Neuron (in vitro differentiated cells): ENCODE data around the gene ALPG.
"Not testable (repeated sequence)": the region's sequence is repeated elsewhere in the genome, so short reads cannot be mapped to it uniquely, and the experiment has no call there.

ENCODE experiments used
- H2AFZ ChIP-seq: one replicate; pipeline ENCODE4 v1.6.1; 2013; ENCODE audit warnings: low read depth, mild to moderate bottlenecking, inconsistent platforms, low read length, moderate library complexity
- H3K27me3 ChIP-seq: one replicate; pipeline ENCODE4 v1.6.1; 2013; ENCODE audit warnings: low read length; ENCODE audit not compliant: insufficient read depth
- H3K36me3 ChIP-seq: one replicate; pipeline ENCODE4 v1.6.1; 2013; ENCODE audit warnings: low read length; ENCODE audit not compliant: insufficient read depth
- H3K4me1 ChIP-seq: one replicate; pipeline ENCODE4 v1.6.1; 2013; ENCODE audit warnings: low read length; ENCODE audit not compliant: insufficient read depth
- H3K4me3 ChIP-seq: 2 replicates; pipeline ENCODE4 v1.5.1; 2013; ENCODE audit warnings: mild to moderate bottlenecking, low read length, moderate library complexity
- H3K9me3 ChIP-seq: one replicate; pipeline ENCODE4 v1.6.1; 2013; ENCODE audit warnings: low read length

Gene ALPG

GRCh38 chr2:232447638-232448303 is 41.1 kb downstream of the ALPG start:
- H3K4me3 ChIP-seq, result peak overlapping the region; percentile 20
- no peaks in the 10 kb centered on the region for H3K36me3 ChIP-seq
- peaks cover 12% of the 10 kb centered on the region for H3K27me3 ChIP-seq
- peak overlapping the region; percentile 31 for H2AFZ ChIP-seq
- H3K9me3 ChIP-seq, result no peaks in the 10 kb centered on the region
- H3K4me1 ChIP-seq, result peaks cover 20% of the 10 kb centered on the region

- peak overlapping the region; percentile 31 for H2AFZ ChIP-seq
- H3K4me3 ChIP-seq, result peak overlapping the region; percentile 20
- H3K27me3 ChIP-seq, result peaks cover 16% of the 10 kb centered on the region
- no peaks in the 10 kb centered on the region for H3K36me3 ChIP-seq
- peaks cover 20% of the 10 kb centered on the region for H3K4me1 ChIP-seq
- H3K9me3 ChIP-seq, result no peaks in the 10 kb centered on the region
Observed at GRCh38 chr2:232448304-232448690, 41.7 kb downstream of the ALPG start.

- Histone ChIP-seq H3K36me3 (no peaks in the 10 kb centered on the region), H3K27me3 (peaks cover 19% of the 10 kb centered on the region), H2AFZ (no peak overlapping the region), H3K9me3 (no peaks in the 10 kb centered on the region), H3K4me1 (peaks cover 20% of the 10 kb centered on the region), H3K4me3 (no peak overlapping the region)
Observed at GRCh38 chr2:232449964-232450363, 43.3 kb downstream of the ALPG start.

GRCh38 chr2:232451645-232452044 is 45.0 kb downstream of the ALPG start:
- H3K4me1 ChIP-seq, result peaks cover 17% of the 10 kb centered on the region
- not testable (repeated sequence) for H2AFZ ChIP-seq, H3K9me3 ChIP-seq, H3K36me3 ChIP-seq, H3K4me3 ChIP-seq
- H3K27me3 ChIP-seq, result peaks cover 25% of the 10 kb centered on the region

- Histone ChIP-seq H3K36me3 (no peaks in the 10 kb centered on the region), H2AFZ (no peak overlapping the region), H3K27me3 (peaks cover 22% of the 10 kb centered on the region), H3K9me3 (no peaks in the 10 kb centered on the region), H3K4me1 (no peaks in the 10 kb centered on the region), H3K4me3 (no peak overlapping the region)
Observed at GRCh38 chr2:232454630-232455029, 48.0 kb downstream of the ALPG start.

DNA sequence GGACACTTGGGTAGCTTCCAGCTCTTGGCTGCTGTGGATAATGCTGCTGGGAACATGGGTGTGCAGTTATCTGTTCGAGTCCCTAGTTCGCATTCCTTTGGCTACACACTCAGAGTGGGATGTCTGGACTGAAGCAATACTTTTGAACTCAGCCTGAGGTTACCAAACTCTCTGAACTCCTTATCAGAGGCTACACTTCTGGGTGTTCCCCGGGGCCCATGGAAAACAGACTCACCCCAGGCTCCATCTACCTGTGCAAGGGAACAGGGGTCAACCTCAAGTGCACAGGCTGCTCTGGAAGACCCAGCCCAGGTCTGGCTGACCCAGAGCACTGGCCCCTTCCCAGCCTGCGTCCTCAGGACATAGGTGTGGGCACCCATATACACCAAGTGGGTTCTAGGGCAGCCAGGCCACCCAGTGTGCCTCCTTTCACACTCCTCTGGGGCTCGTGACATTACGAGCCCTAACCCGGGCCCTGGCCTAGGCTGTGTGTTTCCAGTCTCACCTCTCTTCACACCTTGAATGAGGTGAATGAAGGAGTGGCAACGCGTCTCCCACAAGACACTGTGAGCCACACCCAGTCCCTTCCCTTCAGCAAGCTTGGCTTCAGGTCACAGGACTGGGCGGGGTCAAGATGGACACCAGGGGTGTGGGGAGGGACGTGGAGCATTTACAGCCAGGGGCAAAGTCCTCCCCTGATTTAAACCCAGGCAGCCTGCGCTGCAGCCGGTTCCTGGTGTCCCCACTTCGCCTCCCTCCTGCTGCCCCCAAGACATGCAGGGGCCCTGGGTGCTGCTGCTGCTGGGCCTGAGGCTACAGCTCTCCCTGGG is 49.0 kb downstream of the ALPG start, which contains the start of gene ALPI:
Gene ALPI, plus strand, starts transcription at position 728 of the 830 bp plus-strand sequence. Its CDS starts 47 bp downstream, at position 775.
- H3K27me3 ChIP-seq, result peaks cover 12% of the 10 kb centered on the region
- no peaks in the 10 kb centered on the region for H3K36me3 ChIP-seq
- H3K9me3 ChIP-seq, result no peaks in the 10 kb centered on the region
- no peaks in the 10 kb centered on the region for H3K4me1 ChIP-seq
- no peak within 1 kb of the TSS for H2AFZ ChIP-seq
- H3K4me3 ChIP-seq, result no peak within 1 kb of the TSS

DNA sequence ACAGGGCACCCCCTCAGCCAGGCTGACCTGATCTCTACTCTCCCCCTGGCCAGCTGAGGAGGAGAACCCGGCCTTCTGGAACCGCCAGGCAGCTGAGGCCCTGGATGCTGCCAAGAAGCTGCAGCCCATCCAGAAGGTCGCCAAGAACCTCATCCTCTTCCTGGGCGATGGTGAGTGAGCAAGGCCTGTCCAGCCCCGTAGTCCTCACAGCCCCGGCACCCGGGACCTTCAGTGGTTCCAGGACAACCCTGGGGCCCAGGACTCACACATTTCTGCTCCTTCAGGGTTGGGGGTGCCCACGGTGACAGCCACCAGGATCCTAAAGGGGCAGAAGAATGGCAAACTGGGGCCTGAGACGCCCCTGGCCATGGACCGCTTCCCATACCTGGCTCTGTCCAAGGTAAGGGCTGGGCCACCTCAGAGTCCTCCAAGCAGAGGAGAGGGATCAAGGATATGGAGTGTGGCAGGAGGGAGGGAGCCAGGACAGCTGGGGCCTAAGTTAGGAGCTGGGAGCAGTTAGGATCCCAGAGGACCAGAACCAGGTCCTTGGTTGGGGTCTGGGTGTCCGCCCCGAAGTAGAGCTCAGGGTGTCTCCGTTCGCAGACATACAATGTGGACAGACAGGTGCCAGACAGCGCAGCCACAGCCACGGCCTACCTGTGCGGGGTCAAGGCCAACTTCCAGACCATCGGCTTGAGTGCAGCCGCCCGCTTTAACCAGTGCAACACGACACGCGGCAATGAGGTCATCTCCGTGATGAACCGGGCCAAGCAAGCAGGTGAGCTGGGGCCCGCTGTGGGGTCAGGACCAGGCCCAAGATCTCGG is 49.9 kb downstream of the ALPG start:
- no peak overlapping the region for H3K4me3 ChIP-seq
- no peak overlapping the region for H2AFZ ChIP-seq
- peaks cover 12% of the 10 kb centered on the region for H3K27me3 ChIP-seq
- H3K9me3 ChIP-seq, result no peaks in the 10 kb centered on the region
- no peaks in the 10 kb centered on the region for H3K36me3 ChIP-seq
- no peaks in the 10 kb centered on the region for H3K4me1 ChIP-seq

DNA sequence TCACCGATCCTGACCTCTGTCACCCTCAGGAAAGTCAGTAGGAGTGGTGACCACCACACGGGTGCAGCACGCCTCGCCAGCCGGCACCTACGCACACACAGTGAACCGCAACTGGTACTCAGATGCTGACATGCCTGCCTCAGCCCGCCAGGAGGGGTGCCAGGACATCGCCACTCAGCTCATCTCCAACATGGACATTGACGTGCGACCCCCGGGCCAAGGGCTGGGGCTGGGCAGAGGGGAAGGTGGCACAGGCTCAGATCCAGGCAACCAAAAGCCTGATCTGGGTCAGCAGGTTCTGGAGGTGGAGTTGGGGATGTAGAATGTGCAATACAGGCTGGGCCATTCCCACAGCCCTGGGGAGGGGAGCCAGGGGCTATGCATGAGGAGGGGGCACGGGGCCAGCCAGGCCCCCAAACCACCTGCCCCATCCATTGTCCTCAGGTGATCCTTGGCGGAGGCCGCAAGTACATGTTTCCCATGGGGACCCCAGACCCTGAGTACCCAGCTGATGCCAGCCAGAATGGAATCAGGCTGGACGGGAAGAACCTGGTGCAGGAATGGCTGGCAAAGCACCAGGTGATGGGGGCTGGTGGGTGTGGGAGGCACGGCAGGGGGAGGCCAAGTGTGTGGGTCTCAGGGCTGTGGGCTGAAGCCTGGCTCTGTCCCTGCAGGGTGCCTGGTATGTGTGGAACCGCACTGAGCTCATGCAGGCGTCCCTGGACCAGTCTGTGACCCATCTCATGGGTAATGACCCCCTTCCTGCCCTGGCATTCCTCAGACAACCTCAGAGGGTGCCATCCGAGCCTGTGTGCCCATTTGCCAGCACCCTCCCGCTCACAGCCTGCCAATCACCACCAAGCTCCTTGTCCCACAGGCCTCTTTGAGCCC is 50.7 kb downstream of the ALPG start:
- no peaks in the 10 kb centered on the region for H3K36me3 ChIP-seq
- H3K27me3 ChIP-seq, result peaks cover 12% of the 10 kb centered on the region
- no peak overlapping the region for H2AFZ ChIP-seq
- no peaks in the 10 kb centered on the region for H3K9me3 ChIP-seq
- no peak overlapping the region for H3K4me3 ChIP-seq
- no peaks in the 10 kb centered on the region for H3K4me1 ChIP-seq

DNA sequence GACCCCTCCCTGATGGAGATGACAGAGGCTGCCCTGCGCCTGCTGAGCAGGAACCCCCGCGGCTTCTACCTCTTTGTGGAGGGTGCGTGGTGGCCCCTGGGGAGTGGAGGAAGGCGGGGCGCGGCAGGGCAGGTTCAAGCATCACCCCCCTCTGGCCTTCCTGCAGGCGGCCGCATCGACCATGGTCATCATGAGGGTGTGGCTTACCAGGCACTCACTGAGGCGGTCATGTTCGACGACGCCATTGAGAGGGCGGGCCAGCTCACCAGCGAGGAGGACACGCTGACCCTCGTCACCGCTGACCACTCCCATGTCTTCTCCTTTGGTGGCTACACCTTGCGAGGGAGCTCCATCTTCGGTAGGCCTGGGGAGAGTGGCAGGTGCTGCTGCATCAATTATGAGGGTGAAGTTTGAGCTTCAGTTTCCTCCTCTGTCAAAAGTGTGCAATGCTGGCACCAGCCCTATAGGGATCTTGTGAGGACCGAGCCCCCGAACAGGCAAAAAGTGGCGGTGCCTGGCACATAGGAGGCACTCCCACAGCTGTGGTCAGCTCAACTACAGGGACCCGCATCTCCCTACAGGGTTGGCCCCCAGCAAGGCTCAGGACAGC is 51.5 kb downstream of the ALPG start:
- Histone ChIP-seq H3K9me3 (no peaks in the 10 kb centered on the region), H3K36me3 (no peaks in the 10 kb centered on the region), H3K4me3 (no peak overlapping the region), H3K27me3 (peaks cover 13% of the 10 kb centered on the region), H2AFZ (no peak overlapping the region), H3K4me1 (no peaks in the 10 kb centered on the region)

- Histone ChIP-seq H3K27me3 (peaks cover 9% of the 10 kb centered on the region), H3K9me3 (no peaks in the 10 kb centered on the region), H3K4me3 (no peak overlapping the region), H3K4me1 (no peaks in the 10 kb centered on the region), H3K36me3 (no peaks in the 10 kb centered on the region), H2AFZ (no peak overlapping the region)
Observed at GRCh38 chr2:232458661-232459418, 52.2 kb downstream of the ALPG start.

DNA sequence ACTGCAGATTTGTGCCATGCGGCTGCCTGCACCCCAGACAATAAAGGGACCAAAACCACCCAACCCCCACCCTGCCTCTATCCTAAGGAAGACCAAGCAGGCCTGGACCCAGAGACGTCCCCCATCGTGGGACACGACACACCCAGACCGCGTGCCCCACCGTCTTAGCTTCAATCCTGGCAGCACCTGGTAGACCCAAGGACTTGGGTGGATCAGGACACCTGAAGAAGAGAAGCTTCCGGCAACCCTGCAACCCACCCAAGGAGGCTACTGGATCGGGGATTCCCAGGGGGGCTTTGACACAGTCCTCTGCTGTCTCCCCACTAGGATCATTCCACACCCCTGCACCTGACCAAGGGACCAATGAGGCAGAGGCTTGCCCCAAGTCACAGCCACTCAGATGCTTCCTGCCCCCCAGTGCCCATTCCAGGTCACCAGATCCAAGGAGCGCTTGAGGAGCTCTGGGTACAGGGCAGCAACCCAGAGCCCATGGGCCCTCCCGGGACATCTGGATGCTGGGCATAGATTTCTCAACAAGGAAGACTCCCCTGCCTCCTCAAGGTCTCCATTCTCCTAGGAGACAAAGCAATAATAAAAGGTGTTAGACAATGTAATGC is 52.9 kb downstream of the ALPG start:
- H3K27me3 ChIP-seq, result peaks cover 9% of the 10 kb centered on the region
- H3K36me3 ChIP-seq, result no peaks in the 10 kb centered on the region

More for the DNA sequence above, 52.9 kb downstream of the ALPG start:
- H3K4me1 ChIP-seq, result no peaks in the 10 kb centered on the region
- no peak overlapping the region for H3K4me3 ChIP-seq
- no peak overlapping the region for H2AFZ ChIP-seq
- no peaks in the 10 kb centered on the region for H3K9me3 ChIP-seq
